Measurements from ENCODE around the gene ADAM23.
A peak's percentile ranks its signal among the peaks of the same experiment; 100 is the strongest.

The ADAM23 gene

DNA sequence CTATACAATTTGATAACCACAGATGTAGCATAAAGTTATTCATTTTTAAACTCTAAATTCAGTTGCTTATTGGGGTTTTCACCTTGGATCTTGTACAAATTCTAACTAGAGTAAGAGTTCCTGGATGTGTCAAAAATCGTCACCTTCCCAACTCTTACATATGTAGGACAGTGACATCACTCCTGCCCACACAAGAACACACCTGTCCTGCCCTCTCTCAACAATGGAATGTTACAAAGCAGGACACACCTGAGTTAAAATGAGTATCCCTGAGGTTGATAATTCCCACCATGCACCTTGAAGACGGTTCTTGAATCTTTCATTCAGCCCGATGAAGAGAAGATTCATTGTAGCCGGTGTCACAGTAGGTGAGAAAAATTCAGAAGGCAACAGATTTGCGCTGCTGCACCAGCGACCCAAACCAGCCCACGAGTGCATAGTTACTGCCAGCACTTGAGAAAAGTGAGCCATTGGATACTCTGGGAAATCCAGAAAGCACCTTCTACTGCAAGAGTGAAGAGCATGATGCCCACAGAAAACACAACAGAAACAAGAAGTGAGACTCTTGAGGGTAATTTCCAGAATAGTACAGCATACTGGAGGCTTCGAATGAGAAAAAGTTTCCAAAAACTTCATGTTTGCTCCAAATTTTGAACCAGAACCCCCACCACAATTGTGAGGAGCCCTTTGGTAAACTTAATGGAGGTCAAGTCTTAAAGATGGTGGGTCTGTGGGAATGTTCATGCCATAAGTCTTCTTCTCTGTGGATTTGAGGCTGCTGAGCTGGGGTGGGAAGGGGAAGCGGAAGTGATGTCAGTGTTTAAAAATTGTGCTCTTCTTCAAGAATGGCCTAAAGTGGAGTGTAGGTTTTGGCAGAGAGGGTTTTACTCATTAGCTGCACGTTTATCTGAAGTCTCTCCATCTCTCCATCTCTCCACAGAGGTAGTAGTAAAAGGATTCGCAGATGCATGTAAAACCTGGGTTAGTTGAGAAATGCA is 34.7 kb upstream of the ADAM23 start:
- Histone ChIP-seq H3K36me3 (ENCODE audit: low read length) (no peaks in the 10 kb centered on the region), H2AFZ (ENCODE audit: low read depth, low read length, severe bottlenecking) (peak overlapping the region; percentile 6), H3K9ac (ENCODE audit: low read length) (no peak overlapping the region), H3K9me3 (ENCODE audit: insufficient read depth, low read length) (no peaks in the 10 kb centered on the region), H3F3A (ENCODE audit: insufficient read depth) (no peaks in the 10 kb centered on the region), H3K27ac (ENCODE audit: low read depth, low read length) (no peak overlapping the region), H4K20me1 (ENCODE audit: low read depth, low read length) (no peaks in the 10 kb centered on the region), H3K27me3 (ENCODE audit: low read length) (no peaks in the 10 kb centered on the region), H3K9me2 (replicated peaks; ENCODE audit: insufficient read depth, low read length) (no peaks in the 10 kb centered on the region), H3K79me2 (ENCODE audit: insufficient read depth, low read length) (no peaks in the 10 kb centered on the region), H3K4me3 (ENCODE audit: insufficient read depth, low read length, poor library complexity, severe bottlenecking) (no peak overlapping the region), H3K4me2 (ENCODE audit: low read depth, low read length, poor library complexity, severe bottlenecking) (no peak overlapping the region)
- TF ChIP-seq, protein P1, sequence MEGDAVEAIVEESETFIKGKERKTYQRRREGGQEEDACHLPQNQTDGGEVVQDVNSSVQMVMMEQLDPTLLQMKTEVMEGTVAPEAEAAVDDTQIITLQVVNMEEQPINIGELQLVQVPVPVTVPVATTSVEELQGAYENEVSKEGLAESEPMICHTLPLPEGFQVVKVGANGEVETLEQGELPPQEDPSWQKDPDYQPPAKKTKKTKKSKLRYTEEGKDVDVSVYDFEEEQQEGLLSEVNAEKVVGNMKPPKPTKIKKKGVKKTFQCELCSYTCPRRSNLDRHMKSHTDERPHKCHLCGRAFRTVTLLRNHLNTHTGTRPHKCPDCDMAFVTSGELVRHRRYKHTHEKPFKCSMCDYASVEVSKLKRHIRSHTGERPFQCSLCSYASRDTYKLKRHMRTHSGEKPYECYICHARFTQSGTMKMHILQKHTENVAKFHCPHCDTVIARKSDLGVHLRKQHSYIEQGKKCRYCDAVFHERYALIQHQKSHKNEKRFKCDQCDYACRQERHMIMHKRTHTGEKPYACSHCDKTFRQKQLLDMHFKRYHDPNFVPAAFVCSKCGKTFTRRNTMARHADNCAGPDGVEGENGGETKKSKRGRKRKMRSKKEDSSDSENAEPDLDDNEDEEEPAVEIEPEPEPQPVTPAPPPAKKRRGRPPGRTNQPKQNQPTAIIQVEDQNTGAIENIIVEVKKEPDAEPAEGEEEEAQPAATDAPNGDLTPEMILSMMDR (IDR thresholded peaks at IDR 0.05; ENCODE audit: insufficient read depth, low read length, poor library complexity, severe bottlenecking) = no peak
- no peak for TF ChIP-seq EZH2phosphoT487 (conservative IDR thresholded peaks at IDR 0.05; ENCODE audit: low read length)

DNA sequence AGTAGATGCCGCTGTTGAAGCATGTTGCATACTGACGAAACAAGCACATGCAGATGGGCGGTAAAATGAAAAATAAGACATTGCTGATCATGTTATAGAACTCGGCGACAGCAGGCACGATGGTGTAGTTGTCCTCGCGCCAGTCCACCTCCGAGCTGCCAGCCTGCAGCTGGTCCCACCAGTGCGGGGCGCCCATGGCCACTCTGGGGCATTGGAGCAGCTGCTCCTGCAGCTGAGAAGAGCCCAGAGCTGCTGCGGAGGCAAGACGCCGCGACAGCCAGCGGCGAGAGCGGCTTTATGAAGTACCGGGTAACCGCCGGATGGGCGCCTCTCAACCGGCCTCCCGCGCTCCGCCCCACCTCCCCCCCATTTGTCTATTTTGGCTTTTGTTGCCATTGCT is 32.6 kb upstream of the ADAM23 start:
- H3K9me2 ChIP-seq (replicated peaks; ENCODE audit: insufficient read depth, low read length) = no peaks in the 10 kb centered on the region
- no peak overlapping the region for H3K4me2 ChIP-seq (ENCODE audit: low read depth, low read length, poor library complexity, severe bottlenecking)
- no peak overlapping the region for H2AFZ ChIP-seq (ENCODE audit: low read depth, low read length, severe bottlenecking)
- no peak overlapping the region for H3K27ac ChIP-seq (ENCODE audit: low read depth, low read length)
- H3K4me3 ChIP-seq (ENCODE audit: insufficient read depth, low read length, poor library complexity, severe bottlenecking) = no peak overlapping the region
- H4K20me1 ChIP-seq (ENCODE audit: low read depth, low read length) = no peaks in the 10 kb centered on the region
- TF ChIP-seq, protein P1 (IDR thresholded peaks at IDR 0.05; ENCODE audit: insufficient read depth, low read length, poor library complexity, severe bottlenecking) = no peak
- TF ChIP-seq EZH2phosphoT487 (conservative IDR thresholded peaks at IDR 0.05; ENCODE audit: low read length) = no peak
- no peaks in the 10 kb centered on the region for H3K9me3 ChIP-seq (ENCODE audit: insufficient read depth, low read length)
- no peaks in the 10 kb centered on the region for H3K79me2 ChIP-seq (ENCODE audit: insufficient read depth, low read length)
- no peaks in the 10 kb centered on the region for H3F3A ChIP-seq (ENCODE audit: insufficient read depth)
- H3K9ac ChIP-seq (ENCODE audit: low read length) = no peak overlapping the region
- no peaks in the 10 kb centered on the region for H3K27me3 ChIP-seq (ENCODE audit: low read length)
- no peaks in the 10 kb centered on the region for H3K36me3 ChIP-seq (ENCODE audit: low read length)

DNA sequence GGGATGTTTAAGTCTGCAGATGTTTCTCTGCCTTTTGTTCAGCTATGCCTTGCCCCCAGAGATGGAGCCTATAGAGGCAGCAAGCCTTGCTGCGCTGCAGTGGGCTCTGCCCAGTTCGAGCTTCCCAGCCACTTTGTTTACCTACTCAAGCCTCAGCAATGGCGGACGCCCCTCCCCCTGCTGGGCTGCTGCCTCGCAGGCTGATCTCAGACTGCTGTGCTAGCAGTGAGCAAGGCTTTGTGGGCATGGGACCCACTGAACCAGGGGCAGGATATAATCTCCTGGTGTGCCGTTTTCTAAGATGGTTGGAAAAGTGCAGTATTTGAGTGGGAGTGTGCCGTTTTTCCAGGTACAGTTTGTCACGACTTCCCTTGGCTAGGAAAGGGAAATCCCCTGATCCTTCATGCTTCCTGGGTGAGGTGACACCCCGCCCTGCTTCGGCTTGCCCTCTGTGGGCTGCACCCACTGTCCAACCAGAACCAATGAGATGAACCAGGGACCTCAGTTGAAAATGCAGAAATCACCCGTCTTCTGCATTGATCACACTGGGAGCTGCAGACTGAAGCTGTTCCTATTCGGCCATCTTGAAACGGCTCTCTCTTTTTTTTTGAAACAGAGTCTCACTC is 27.6 kb upstream of the ADAM23 start:
- Histone ChIP-seq H2AFZ (ENCODE audit: low read depth, low read length, severe bottlenecking) (no peak overlapping the region), H3K27me3 (ENCODE audit: low read length) (no peaks in the 10 kb centered on the region), H3K36me3 (ENCODE audit: low read length) (no peaks in the 10 kb centered on the region), H3K9ac (ENCODE audit: low read length) (no peak overlapping the region), H3K4me2 (ENCODE audit: low read depth, low read length, poor library complexity, severe bottlenecking) (no peak overlapping the region), H3F3A (ENCODE audit: insufficient read depth) (no peaks in the 10 kb centered on the region), H4K20me1 (ENCODE audit: low read depth, low read length) (no peaks in the 10 kb centered on the region), H3K79me2 (ENCODE audit: insufficient read depth, low read length) (no peaks in the 10 kb centered on the region), H3K9me2 (replicated peaks; ENCODE audit: insufficient read depth, low read length) (no peaks in the 10 kb centered on the region), H3K27ac (ENCODE audit: low read depth, low read length) (no peak overlapping the region), H3K9me3 (ENCODE audit: insufficient read depth, low read length) (no peaks in the 10 kb centered on the region), H3K4me3 (ENCODE audit: insufficient read depth, low read length, poor library complexity, severe bottlenecking) (no peak overlapping the region)
- no peak for TF ChIP-seq EZH2phosphoT487 (conservative IDR thresholded peaks at IDR 0.05; ENCODE audit: low read length)
- TF ChIP-seq, protein P1 (IDR thresholded peaks at IDR 0.05; ENCODE audit: insufficient read depth, low read length, poor library complexity, severe bottlenecking) = no peak
